Stimulated activated CD8-positive, alpha-beta memory T cell treated with anti-CD3 and anti-CD28 coated beads, Interleukin-15, amount 100 ng/mL, for 4 hours (primary cell): ENCODE measurements around the gene THAP2.
A peak's percentile ranks its signal among the peaks of the same experiment; 100 is the strongest.

ENCODE experiments used
- DNase-seq, 2 donors: peaks; one replicate each; pipeline ENCODE4 v3.0.0-alpha.2; 2020; ENCODE audit warnings: low read depth in 2 of 2

THAP2 gene

DNA sequence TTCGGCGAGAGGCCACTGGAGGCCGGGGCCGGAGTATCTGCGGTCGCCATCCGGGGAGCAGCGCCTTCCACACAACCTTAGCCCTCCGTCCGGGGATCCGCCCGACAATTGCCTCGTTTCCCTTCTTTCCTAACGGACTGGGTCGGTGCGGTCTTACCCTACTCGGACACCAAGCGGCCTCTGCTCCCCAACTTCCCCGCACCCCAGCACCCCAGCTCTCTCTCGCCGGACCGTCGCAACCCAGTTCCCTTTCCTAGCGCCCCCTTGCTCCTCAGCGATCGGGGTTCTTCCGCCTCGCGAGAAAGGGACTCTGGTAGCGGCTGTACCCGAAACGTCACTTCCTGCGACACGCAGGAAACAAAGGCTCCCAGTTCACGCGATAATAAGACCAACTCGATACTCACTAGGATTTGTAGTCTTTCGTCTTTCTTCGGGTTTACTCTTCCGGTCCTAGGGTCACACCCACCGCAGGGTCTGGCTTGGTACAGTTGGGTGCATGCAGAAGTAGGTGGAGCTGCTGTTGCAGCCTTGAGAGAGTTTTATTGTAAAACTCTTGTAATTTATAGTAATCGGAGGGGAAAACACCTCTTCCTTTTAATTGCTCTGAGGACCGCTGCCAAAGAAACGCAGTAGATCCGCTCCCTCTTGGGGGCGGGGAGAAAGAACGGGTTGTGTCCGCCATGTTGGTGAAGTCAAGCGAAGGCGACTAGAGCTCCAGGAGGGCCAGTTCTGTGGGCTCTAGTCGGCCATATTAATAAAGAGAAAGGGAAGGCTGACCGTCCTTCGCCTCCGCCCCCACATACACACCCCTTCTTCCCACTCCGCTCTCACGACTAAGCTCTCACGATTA is at the start of gene THAP2, which contains the start of gene ZFC3H1:
TSS of gene THAP2 (plus strand) at position 741 of the 850 bp plus-strand sequence. CDS start 209 bp downstream, outside the sequence.
TSS of gene ZFC3H1 (minus strand) at position 288 of the 850 bp plus-strand sequence. CDS start at position 50, 238 bp downstream.
- DNase-seq: peak; percentile 80 to 90

- no peak for DNase-seq
Observed at GRCh38 chr12:71621938-71622337, 42.2 kb upstream of the THAP2 start.

DNA sequence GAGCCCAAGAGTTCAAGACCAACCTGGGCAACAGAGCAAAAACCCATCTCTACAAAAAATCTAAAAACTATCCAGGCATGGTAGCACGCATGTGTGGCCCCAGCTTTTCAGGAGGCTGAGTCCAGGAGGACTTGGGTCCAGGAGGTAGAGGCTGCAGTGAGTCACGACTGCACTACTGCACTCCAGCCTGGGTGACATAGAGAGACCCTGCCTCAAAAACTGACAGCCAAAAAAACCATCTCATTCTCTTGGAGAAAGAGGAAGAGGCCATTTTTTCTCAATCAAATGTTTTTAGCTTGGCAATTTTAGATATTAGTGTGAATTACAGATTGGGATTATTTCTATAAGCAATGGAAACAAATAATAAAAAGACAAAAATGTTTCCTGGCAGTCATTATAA is 38.6 kb upstream of the THAP2 start:
- DNase-seq: no peak

- DNase-seq: no peak
Observed at GRCh38 chr12:71626098-71626497, 38.0 kb upstream of the THAP2 start.

DNA sequence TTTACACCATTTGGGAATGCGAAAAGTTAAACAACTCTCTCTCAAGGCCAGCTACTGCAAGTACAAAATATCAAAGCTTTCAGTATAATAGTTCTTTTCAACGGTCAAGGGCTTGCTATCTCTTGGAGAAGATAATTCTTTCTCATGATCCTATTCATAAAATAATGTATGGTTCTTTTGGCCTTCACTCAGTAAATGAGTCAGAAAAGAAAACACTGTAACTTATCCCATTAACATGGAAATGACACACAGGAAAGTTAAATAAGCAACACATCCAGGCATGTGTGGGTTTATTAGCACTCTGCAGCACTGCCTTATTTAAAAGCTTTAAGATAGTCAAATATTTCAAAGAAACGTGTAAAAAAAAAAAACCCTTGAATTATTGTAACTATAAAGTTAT is 37.3 kb upstream of the THAP2 start:
- no peak for DNase-seq

DNA sequence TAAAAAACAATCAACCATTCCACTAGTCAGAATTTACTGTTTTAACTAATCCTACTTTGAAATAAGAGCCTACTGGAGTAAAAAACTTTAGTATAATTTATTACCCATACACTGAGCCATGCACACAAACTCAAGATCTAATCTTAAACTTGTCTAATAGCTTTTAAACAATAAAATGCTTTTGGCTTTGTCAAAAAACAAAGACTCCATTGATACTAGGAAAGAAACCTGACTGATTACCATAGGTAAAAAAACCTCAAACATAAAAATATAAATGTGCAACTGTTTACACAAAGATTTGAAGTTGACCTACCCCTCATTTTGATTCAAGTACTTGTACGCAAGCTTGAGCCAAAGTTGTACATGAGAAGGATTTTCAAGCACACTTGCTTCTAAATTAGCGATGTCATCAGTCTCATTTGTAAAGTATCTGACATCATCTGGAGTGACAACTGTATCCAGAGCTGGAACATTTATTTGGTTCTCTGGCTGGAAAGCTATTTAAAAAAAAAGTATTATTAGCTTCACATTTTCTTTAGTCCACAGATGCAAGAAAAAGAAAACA is 36.6 kb upstream of the THAP2 start:
- no peak for DNase-seq

DNA sequence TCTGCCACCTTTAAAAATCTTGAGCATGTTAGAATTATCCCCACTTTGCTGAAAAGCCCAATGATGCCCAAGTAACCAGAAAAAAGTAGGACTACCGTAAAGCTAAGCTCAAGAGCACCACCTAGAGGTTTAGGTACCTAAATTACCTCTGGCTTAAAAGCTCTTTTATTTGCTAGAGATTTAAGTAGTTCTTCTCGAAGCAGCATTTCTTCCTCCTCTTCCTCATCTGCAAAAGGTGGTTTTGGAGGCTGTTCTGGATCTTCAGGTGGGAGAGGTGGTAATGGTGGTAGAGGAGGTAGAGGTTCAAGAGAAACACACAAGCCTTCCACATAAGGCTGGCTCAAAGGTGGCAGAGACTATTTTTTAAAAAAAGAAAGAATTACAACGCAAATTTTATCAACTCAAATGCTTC is 27.4 kb upstream of the THAP2 start:
- DNase-seq: no peak

DNA sequence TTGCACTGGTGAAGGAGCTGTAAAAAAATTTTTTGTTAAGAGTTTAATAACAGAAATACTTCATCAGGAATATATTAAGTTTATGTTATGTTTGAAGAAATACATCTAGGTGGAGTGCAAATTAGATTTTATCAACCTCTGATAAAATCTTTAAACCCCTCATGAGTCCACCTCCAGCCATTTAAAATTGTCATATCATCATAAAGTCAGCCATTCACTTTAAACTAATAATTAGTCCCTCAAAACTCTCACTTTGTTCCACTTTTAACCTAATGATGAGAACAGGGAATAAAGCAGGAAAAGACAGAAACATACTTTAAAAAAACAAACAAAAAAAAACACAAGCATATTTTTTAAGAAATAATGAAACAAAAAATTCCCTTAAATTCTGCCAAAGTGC is 25.6 kb upstream of the THAP2 start:
- DNase-seq: no peak

DNA sequence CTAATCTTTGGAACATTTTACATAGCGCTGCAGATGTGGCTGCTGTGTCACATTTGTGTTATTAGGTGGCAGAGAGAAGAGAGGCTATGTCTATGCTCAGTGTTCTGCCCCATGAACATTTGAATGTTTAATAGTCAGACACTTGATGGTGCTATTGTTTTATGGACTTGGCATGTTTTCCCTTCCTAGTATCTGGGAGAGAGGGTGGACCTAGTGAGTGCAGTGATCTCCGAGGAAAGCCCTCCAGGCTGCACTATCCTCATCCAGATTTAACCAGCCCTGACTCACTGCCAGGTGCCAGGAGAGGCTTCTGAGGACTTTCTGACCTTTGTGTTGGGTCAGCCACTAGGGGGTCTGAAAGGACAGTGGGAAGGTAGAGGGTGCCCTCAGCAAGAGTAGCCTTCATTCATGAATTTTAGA is 24.8 kb upstream of the THAP2 start:
- no peak for DNase-seq

DNA sequence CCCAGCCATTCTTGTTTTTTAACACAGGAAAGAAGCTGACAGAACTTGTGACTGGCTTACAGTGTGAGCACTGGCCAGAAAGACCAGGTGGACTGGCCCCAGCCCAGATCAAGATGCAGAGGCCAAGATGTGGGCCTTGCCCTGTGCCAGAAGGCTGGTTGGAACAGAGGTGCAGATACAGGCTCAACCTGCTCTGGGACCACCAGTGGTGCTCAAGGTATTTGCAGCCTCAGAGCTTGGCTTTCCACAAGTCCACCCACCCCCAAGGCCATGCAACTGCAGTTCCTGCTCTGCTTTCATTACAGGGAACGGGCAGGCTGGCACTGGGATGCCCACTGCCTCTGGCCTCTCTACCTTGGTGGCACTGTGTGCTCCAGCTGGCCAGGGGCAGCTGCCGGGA is 23.8 kb upstream of the THAP2 start:
- DNase-seq: no peak

GRCh38 chr12:71641390-71641789 is 22.7 kb upstream of the THAP2 start:
- DNase-seq: no peak

GRCh38 chr12:71642264-71642663 is 21.8 kb upstream of the THAP2 start:
- DNase-seq: no peak

- no peak for DNase-seq
Observed at GRCh38 chr12:71645268-71645667, 18.8 kb upstream of the THAP2 start.

DNA sequence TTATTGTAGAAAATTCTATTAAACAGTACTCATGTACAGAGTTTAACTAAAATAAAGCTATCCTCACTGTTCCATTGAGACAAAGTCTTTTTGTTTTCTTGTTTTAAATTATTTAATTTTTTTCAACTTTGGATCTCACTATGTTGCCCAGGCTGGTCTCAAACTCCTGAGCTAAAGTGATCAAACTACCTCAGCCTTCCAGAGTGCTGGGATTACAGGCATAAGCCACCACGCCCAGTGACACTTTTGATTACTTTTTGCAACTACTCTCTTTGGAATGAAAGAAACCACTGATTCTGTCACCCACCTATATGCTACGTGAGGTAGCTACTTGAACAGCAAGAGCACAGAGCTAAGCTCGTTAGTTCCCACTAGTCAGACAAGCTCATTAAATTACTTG is 17.6 kb upstream of the THAP2 start:
- no peak for DNase-seq

GRCh38 chr12:71648537-71648936 is 15.6 kb upstream of the THAP2 start:
- DNase-seq: no peak

GRCh38 chr12:71649401-71649800 is 14.7 kb upstream of the THAP2 start:
- no peak for DNase-seq

GRCh38 chr12:71652656-71653055 is 11.4 kb upstream of the THAP2 start:
- DNase-seq: no peak

GRCh38 chr12:71653137-71653536 is 11.0 kb upstream of the THAP2 start:
- DNase-seq: no peak

GRCh38 chr12:71654200-71654599 is 9.9 kb upstream of the THAP2 start:
- no peak for DNase-seq

DNA sequence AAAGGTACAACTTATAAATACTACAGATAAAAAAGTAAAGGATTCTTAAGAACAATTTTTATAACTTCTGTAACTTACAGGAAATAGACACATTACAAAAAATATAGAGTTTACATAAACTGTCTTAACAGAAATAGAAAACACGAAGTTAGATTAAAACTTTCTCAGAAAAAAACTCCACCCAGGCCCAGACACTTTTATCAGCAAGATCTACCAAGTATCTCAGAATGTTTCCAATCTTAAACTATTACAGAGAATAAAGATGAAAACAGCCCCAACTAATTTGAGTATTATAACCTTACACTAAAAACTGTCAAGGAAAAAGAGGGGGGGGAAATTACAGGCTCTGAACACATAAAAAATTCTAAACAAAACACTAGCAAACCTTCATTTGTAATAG is 8.6 kb upstream of the THAP2 start:
- no peak for DNase-seq

DNA sequence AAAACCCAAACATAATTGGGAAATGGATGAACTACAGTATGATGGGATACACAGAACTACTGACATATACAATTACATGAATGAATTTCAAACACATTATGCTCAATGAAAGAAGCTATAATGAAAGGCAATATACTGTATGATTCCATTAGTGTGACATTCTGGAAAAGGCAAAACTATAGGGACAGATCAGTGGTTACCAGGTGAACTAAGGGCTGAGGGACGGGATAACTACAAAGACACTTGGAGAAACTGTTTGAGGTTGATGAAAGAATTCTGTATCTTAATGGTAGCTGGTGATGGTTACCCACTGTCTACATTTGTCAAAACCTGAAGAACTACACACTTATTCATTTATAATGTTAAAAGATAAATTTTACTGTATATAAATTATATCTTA is 8.2 kb upstream of the THAP2 start:
- DNase-seq: no peak

- DNase-seq: no peak
Observed at GRCh38 chr12:71656740-71657139, 7.4 kb upstream of the THAP2 start.

DNA sequence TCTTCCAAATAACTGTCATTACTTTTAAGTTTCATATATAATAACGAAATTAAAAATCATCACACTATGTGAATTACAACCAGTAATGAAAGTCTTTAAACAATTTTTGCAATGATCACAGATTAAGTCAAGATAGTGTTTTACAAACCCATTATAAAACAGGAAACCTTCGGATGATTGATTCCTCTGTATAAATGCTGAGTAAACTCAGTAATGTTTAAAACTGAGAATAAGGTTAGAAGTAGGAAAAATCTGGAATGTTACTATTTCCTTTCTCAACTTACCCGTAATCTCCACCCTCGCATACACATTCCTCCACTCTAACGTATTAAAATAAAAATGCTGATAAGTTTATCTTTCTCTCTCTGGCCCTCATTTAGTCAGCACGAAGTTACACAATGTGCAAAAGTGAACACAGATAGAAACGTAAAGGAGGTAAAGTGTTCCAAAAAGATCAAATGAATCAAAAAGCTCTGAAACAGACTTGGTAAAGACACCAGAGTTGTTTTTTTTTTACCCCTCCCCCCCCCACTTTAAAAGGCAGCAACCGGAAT is 2.0 kb upstream of the THAP2 start:
- DNase-seq: no peak
